ENCODE results near the gene NKAIN2. TPM values are rescaled to one million over a fixed set of nuclear protein-coding genes. Genes with fewer than 3 reads are reported as not detected.

Gene NKAIN2
- polyA plus RNA-seq, 1 donor (not counting 4 experiments of a cell fraction or from before 2014, with no cell fraction given) = 0.13 TPM

DNA sequence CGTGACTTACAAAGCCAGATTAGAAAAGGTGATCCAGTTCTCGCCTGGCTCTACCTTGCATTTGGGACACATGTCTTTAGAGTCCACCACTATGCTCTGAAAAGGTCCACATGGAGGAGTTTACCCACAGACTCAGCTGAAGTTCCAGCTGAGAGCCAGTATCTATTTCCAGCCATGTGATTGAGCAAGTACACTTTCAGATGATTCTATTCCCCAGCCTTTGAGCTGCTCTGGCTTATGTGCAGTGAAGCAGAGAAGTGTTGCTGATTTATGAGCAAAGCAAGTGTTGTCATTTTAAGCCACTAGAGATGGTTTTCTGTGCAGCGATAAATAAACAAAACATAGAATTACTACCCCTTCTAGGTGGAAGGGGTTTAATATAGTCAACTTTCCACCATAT is 637.8 kb downstream of the NKAIN2 start:
- no peaks in the 10 kb centered on the region for H3K36me3 ChIP-seq (ENCODE audit: control insufficient read depth in 2 of 2, extremely low read depth in 1 of 2, insufficient read depth in 2 of 2, low read length in 2 of 2)
- no peaks in the 10 kb centered on the region for H3K9me3 ChIP-seq (ENCODE audit: control insufficient read depth, low read depth, low read length)
- no peak overlapping the region for H2AFZ ChIP-seq (ENCODE audit: control insufficient read depth, low read length)
- H3K27me3 ChIP-seq (ENCODE audit: control insufficient read depth, extremely low read depth, insufficient read depth, low read length) = no peaks in the 10 kb centered on the region
- H3K27ac ChIP-seq (ENCODE audit: control insufficient read depth, insufficient read depth, low read length) = no peak overlapping the region
- H3K4me1 ChIP-seq (ENCODE audit: control insufficient read depth, extremely low read depth, insufficient read depth, low read length) = no peaks in the 10 kb centered on the region
- no peak overlapping the region for H3K9ac ChIP-seq (ENCODE audit: control insufficient read depth, extremely low read depth, insufficient read depth, low read length)
- no peak for TF ChIP-seq EZH2 (IDR thresholded peaks at IDR 0.05; ENCODE audit: low read length)
- TF ChIP-seq, protein P1, sequence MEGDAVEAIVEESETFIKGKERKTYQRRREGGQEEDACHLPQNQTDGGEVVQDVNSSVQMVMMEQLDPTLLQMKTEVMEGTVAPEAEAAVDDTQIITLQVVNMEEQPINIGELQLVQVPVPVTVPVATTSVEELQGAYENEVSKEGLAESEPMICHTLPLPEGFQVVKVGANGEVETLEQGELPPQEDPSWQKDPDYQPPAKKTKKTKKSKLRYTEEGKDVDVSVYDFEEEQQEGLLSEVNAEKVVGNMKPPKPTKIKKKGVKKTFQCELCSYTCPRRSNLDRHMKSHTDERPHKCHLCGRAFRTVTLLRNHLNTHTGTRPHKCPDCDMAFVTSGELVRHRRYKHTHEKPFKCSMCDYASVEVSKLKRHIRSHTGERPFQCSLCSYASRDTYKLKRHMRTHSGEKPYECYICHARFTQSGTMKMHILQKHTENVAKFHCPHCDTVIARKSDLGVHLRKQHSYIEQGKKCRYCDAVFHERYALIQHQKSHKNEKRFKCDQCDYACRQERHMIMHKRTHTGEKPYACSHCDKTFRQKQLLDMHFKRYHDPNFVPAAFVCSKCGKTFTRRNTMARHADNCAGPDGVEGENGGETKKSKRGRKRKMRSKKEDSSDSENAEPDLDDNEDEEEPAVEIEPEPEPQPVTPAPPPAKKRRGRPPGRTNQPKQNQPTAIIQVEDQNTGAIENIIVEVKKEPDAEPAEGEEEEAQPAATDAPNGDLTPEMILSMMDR (optimal IDR thresholded peaks at IDR 0.05 in 1 of 3, IDR thresholded peaks at IDR 0.05 in 1 of 3, conservative IDR thresholded peaks at IDR 0.05 in 1 of 3; ENCODE audit: extremely low read depth in 1 of 3, insufficient read depth in 2 of 3, low read length in 3 of 3) = no peak
- FAIRE-seq = no peak
- dilution Hi-C loops (cut with MboI; ENCODE audit: extremely low pct_ligation_motif_present, low sequenced_read_pairs) = no loop called here
- no peaks in the 10 kb centered on the region for H3K9me1 ChIP-seq (ENCODE audit: control insufficient read depth, extremely low read depth, insufficient read depth, low read length)
- no peaks in the 10 kb centered on the region for H3K79me2 ChIP-seq (ENCODE audit: control insufficient read depth, insufficient read depth, low read length)
- H3K4me3 ChIP-seq (ENCODE audit: control insufficient read depth in 2 of 3, extremely low read depth in 1 of 3, insufficient read depth in 2 of 3, low read depth in 1 of 3, low read length in 3 of 3) = no peak overlapping the region
- H4K20me1 ChIP-seq (ENCODE audit: control insufficient read depth, extremely low read depth, insufficient read depth, low read length) = no peaks in the 10 kb centered on the region
- H3K4me2 ChIP-seq (ENCODE audit: control insufficient read depth, extremely low read depth, insufficient read depth, low read depth, low read length) = no peak overlapping the region
- no peak for DNase-seq (ENCODE audit: low read depth, low spot score)

DNA sequence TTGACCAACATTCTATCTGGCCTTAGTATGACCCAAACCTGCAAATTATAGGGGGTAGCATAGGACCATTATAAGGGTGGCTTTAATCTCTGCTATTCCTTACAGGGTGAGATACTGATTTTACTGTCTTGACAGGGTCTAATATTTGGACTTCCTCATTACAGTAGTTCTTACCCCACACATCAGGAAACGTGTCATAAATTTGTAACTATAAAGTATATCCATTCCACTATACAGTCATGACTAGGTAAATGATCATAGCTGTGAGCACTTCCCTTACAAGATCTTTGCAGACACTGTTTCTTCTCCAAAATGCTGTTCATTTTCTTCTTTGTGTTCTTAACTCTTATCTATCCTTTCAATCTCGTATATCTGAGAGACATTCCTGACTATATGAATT is 639.9 kb downstream of the NKAIN2 start:
- no peaks in the 10 kb centered on the region for H3K27me3 ChIP-seq (ENCODE audit: control insufficient read depth, extremely low read depth, insufficient read depth, low read length)
- no peaks in the 10 kb centered on the region for H3K9me1 ChIP-seq (ENCODE audit: control insufficient read depth, extremely low read depth, insufficient read depth, low read length)
- no peaks in the 10 kb centered on the region for H4K20me1 ChIP-seq (ENCODE audit: control insufficient read depth, extremely low read depth, insufficient read depth, low read length)
- dilution Hi-C loops (cut with MboI; ENCODE audit: extremely low pct_ligation_motif_present, low sequenced_read_pairs) = no loop called here
- no peaks in the 10 kb centered on the region for H3K36me3 ChIP-seq (ENCODE audit: control insufficient read depth in 2 of 2, extremely low read depth in 1 of 2, insufficient read depth in 2 of 2, low read length in 2 of 2)
- no peak overlapping the region for H3K9ac ChIP-seq (ENCODE audit: control insufficient read depth, extremely low read depth, insufficient read depth, low read length)
- H3K9me3 ChIP-seq (ENCODE audit: control insufficient read depth, low read depth, low read length) = no peaks in the 10 kb centered on the region
- no peak for DNase-seq (ENCODE audit: low read depth, low spot score)
- H3K27ac ChIP-seq (ENCODE audit: control insufficient read depth, insufficient read depth, low read length) = no peak overlapping the region
- TF ChIP-seq, protein P1 (optimal IDR thresholded peaks at IDR 0.05 in 1 of 3, IDR thresholded peaks at IDR 0.05 in 1 of 3, conservative IDR thresholded peaks at IDR 0.05 in 1 of 3; ENCODE audit: extremely low read depth in 1 of 3, insufficient read depth in 2 of 3, low read length in 3 of 3) = no peak
- TF ChIP-seq EZH2 (IDR thresholded peaks at IDR 0.05; ENCODE audit: low read length) = no peak
- H3K79me2 ChIP-seq (ENCODE audit: control insufficient read depth, insufficient read depth, low read length) = no peaks in the 10 kb centered on the region
- no peak overlapping the region for H2AFZ ChIP-seq (ENCODE audit: control insufficient read depth, low read length)
- H3K4me1 ChIP-seq (ENCODE audit: control insufficient read depth, extremely low read depth, insufficient read depth, low read length) = no peaks in the 10 kb centered on the region
- no peak for FAIRE-seq
- no peak overlapping the region for H3K4me2 ChIP-seq (ENCODE audit: control insufficient read depth, extremely low read depth, insufficient read depth, low read depth, low read length)
- H3K4me3 ChIP-seq (ENCODE audit: control insufficient read depth in 2 of 3, extremely low read depth in 1 of 3, insufficient read depth in 2 of 3, low read depth in 1 of 3, low read length in 3 of 3) = no peak overlapping the region
